ENCODE results near the gene TNNI2.
"Not testable (repeated sequence)": the region's sequence is repeated elsewhere in the genome, so short reads cannot be mapped to it uniquely, and the experiment has no call there.

The TNNI2 gene

GRCh38 chr11:1862588-1863351 is 24.0 kb downstream of the TNNI2 start:
- DNase-seq (ENCODE audit: low read depth), result no peak

DNA sequence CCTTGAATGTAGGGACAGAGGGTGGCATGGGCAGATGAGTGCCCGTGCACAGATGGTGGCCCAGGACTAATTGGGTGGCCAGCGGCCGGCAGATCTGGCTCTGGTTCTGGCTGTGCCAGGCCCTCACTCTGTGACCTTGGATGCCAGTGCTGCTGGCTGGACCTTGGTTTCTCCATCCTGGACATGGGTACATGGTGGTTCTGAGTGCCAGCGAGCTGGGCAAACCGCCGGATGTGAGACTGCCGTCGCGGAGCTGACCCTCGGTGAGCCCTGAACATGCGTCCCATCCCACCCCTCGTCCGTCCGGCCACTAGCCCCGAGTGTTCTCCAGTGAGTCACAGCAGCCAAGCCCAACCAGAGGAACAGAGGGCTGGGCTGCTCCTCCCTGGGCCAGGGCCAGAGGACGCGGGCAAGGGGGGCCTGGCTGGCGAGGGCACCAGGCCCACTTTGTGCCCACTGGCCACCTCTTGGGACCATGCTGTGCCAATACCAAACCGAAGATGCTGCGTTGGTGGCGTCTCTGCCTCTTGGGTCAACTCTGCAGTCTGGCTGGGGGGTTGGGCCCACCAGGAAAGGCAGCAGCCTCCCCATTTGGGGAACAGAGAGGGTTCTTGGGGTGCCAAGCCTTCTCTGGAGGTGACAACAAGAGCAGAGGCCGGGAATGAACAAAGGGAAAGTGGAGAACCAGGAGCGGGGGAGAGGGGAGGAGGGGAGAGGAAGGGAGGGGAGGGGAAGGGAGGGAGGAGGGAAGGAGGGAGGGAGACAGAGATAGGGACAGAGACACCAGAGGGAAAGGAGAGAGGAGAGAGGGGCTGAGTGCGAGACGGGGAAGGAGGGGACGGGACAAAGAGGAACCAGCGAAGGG is 24.8 kb downstream of the TNNI2 start:
- no peak for DNase-seq (ENCODE audit: low read depth)

DNA sequence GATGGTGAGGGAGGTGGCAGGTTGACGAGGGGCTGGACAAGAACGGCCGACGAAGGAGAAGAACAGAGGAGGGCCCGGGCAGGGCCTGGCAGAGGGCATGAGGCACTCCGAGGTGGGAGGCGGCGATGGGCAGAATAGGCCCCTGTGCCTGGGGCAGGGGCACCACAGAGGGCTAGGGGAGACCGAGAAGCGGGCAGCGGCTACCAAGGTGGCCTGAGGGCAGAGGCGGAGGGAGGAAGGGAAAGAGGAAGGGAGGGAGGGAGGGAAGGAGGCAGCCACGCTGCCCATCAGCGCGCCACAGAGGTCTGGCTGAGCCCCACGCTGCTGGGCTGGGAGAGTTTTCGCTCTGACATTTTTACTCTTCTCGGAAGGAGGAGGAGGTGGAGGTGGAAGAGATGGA is 25.4 kb downstream of the TNNI2 start:
- no peak for DNase-seq (ENCODE audit: low read depth)

- no peak for DNase-seq (ENCODE audit: low read depth)
These were observed 26.3 kb downstream of the TNNI2 start for GRCh38 chr11:1864831-1865665.

DNA sequence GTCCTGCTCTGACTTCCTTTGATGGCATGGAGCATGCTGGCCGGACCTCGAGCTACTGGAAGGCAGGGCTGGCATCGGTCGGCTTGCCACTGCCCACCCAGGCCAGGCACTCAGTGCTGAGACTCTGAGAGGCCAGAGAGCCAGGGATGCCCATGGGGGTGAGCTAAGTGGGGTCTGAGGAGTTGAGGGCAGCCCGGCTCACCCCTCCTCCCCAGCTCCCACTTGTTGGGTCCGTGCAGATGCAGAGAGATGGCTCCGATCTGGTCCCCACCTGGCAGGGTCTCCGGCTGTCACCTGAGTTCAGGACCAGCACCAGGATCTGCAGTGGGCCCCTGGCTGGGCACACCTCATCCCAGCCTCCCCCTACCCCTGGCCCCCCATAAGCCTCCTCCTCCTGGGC is 27.4 kb downstream of the TNNI2 start:
- DNase-seq (ENCODE audit: low read depth), result no peak

GRCh38 chr11:1866776-1867175 is 28.0 kb downstream of the TNNI2 start:
- no peak for DNase-seq (ENCODE audit: low read depth)

DNA sequence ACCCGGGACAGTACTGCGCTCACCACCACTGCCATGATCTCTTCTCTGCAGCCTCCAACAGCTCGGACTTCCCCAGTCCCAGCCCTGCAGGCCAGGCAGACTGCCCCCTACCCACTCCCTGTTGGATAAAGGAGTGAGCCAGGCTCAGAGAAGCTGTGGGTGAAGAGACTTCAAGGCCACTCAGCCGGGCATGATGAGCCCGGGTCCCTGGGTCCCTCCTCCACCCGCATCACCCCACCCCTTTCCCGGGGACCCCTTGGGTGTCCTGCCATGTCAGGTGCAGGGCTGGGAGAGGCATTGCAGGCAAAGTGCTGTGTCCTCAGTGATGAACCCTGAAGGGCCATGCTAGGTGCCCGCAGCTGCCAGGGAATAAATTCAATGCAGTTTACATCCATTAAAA is 28.6 kb downstream of the TNNI2 start:
- no peak for DNase-seq (ENCODE audit: low read depth)

DNA sequence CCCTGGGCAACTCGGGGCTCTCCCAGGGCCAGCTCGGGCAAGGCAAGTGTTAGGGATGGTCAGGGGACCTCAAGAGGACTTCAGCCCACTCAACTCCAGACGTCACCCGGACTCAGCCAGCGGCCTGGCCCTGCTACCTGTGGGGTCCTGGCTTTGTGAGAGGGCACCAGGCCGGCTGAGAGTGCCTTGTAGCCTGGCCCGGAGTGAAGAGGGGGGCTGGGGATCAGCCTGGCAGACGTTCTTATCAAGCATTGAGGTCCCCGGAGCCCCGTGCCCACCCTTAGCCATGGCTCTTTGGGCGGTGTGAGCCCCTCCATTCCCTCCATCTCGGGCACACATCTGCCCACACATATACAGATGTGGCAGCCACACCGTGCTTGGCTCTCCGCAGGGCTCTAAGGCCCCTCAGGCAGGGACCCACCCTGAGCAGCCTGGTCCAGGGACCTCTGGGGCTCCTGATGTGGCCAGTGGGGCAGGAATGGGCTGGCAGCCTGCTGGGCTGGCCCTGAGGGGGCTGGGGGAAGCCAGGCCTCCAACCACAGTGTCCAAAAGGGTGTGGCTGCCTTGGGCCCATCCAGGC is 29.4 kb downstream of the TNNI2 start:
- DNase-seq (ENCODE audit: low read depth), result no peak

DNA sequence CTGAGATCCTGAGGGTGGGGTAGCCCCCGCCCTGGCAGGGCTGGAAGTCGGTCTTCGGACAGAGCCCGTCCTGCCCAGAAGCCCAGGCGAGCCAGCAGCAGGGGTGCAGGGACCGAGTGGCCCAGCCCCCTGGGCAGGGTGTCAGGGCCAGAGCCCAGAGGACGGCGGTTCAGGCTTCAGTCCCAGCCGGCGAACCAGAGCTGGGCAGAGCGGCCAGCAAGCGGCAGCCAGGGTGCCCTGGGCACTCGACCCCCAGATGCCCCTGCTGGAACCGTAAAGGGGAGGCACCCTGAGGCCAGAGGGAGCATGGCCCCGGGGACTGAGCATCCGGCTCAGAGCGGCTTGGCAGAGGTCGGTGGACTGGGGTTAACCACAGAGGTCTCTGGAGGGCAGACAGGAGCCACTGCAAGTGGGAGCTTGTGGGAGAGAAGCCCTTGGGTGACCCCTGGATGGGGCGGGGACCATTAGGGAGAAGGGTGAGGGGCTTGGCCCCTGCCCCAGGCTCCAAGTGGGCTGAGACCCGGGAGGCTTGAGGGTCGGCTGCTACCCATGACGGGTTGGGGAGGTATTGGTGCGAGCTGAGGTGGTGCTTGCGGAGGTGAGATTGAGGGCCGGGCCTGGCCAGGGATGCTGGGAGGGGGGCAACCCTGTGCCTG is 30.0 kb downstream of the TNNI2 start:
- DNase-seq (ENCODE audit: low read depth), result no peak

GRCh38 chr11:1869427-1870325 is 30.9 kb downstream of the TNNI2 start:
- no peak for DNase-seq (ENCODE audit: low read depth)

- no peak for DNase-seq (ENCODE audit: low read depth)
These were observed 31.5 kb downstream of the TNNI2 start for GRCh38 chr11:1870326-1870696.

DNA sequence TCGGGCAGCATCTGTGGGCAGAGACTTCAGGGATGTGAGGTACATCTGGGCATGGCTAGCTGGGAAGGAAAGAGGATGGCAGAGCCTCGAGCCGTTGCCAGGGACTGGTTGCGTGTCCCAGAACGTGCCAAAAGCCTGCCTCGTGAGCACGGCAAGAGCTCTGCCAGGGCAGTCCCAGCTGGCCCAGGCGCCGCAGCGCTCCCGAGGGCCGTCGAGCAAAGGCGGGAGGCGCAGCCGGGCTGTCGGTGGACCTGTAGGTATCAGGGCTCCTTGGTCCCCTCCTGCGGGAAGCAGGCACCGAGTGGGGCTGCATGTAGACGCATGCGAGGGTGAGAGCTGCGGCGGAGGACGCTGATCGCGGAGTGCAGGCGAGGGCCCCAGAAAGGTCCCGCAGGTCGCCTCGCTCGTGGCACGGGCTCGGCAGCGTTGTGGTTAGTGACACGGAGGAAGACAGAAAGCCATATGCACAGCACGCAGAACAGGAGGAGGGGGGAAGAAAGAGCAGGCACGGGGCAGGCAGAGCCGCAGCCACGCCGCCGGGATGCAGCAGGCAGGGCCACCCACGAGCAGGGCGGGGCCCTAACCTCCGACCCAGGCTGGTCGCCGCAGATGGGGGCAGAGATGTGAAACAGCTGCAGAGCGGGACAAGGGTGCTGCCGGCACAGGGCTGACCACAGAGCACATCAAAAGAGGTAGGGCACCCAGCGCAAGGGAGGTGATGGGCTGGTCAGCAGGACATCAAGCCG is 32.1 kb downstream of the TNNI2 start:
- DNase-seq (ENCODE audit: low read depth), result no peak

DNA sequence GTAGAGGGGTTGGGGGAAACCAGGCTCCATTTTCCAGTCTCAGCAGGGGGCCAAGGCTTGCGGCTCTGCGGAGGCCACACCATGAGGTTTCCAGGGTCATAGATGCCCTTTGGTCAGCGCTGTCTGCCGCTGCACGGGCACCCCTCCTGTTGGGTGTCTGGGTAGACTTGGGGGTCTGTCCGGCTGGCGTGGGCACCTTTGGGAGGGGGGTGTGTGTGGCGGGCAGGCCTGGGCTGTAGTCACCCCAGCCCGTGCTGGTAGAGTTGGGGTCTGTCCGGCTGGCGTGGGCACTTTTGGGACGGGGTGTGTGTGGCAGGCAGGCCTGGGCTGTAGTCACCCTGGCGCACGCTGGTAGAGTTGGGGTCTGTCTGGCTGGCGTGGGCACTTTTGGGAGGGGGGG is 32.8 kb downstream of the TNNI2 start:
- DNase-seq (ENCODE audit: low read depth), result no peak

GRCh38 chr11:1872267-1872985 is 33.6 kb downstream of the TNNI2 start:
- no peak for DNase-seq (ENCODE audit: low read depth)

DNA sequence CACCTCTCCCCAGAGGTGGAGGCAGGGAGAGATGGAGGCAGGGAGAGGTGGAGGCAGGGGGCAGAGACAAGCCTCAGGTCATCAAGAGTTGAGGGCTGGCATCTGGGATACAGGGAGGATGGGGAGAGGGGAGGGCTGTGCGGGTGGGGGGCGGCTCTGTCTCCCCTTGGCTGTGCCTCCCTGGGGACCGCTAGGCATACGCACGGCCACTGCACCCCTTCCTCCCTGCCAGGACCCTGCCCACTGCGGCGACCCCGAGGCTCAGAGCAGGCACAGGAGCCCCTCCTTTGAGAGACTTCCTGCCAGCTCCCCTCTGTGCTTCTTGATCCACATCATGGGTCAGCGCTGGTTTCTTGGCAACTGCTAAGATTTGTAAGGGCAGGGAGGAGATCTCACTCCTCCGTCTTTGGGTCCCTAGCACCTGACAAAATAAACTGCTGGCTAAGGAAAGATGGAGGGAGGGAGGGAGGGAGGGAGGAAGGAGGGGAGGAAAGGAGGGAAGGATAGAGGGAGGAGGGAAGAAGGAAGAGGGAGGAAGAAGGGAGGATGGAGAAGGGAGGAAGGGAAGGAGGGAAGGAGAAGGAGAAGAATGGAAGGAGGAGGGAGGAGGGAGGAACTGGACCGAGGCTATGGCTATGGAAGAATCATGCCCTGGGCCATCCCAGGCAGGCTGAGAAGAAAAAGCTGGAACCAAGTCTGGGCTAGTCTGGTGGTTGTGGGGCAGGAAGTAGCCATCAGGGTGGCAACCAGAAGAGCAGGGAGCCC is 34.4 kb downstream of the TNNI2 start:
- no peak for DNase-seq (ENCODE audit: low read depth)

DNA sequence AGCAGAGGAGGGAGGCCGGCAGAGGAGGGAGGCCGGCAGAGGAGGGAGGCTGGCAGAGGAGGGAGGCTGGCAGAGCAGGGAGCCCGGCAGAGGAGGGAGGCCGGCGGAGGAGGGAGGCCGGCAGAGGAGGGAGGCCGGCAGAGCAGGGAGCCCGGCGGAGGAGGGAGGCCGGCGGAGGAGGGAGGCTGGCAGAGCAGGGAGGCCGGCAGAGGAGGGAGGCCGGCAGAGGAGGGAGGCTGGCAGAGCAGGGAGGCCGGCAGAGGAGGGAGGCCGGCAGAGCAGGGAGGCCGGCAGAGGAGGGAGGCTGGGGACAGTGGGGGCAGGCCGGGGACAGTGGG is 35.0 kb downstream of the TNNI2 start:
- not testable (repeated sequence) for DNase-seq (ENCODE audit: low read depth)

DNA sequence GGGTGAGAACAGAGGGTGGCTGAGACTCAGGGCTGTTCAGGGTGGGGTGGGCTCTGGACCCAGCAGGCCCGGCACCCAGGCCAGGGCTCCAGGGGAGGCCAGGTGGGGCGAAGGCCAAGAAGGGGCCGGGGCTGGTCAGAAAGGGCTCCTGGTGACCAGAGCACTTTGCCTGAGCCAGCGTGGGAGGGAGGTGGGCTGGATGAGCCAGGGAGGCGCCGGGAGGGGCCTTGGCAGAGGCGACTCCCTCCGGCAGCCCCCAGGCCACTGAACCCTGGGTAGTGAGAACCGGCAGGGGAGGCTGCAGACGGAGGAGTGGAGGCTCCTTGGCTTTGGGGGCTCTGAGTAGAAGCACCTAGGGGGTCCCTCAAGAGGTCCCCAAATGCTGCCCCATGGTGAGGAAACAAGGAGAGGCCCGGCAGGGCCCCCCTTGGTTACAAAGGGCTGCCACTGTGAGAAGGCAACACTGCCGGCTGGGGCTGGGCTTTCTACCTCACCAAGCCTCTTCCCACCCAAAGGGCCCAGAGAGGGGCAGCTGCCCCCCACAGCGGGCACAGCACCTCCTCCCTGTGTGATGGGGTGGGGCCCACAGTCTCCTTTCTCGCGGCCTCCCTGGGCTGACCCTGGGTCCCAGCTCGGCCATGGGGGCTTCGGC is 35.8 kb downstream of the TNNI2 start:
- not testable (repeated sequence) for DNase-seq (ENCODE audit: low read depth)

Data from activated gamma-delta T cell treated with anti-CD3 and anti-CD28 coated beads, Interleukin-2, amount 50 U/mL, for 16 hours (primary cell).